H1 (cell line): ENCODE data around the gene SH3D19. TPM values are rescaled to one million over a fixed set of nuclear protein-coding genes. Genes with fewer than 3 reads are reported as not detected.

ENCODE experiments used
- CHD7 ChIP-seq: fragments of 300-600 bp; sonication (generic); IDR thresholded peaks from 2 replicates; pipeline ENCODE4 v1.7.1; 2012; ENCODE audit warnings: low read length, moderate library complexity, mild to moderate bottlenecking, inconsistent platforms; ENCODE audit not compliant: insufficient replicate concordance
- TAF1 ChIP-seq: IDR thresholded peaks from 2 replicates; pipeline ENCODE4 v1.6.1; 2011; ENCODE audit warnings: mild to moderate bottlenecking, low read depth, low read length
- polyA plus RNA-seq, 7 experiments: library from polyadenylated mRNA; depleted of rRNA in 3 of 7; stranded (reverse) in 5 of 7; unstranded in 2 of 7; fragments of >200 nt in 5 of 7; fragments of 200-250 nt in 2 of 7; gene quantifications; 1 replicate in 5 of 7; 2 replicates in 1 of 7; 4 replicates in 1 of 7; pipeline versions ENCODE4 v1.2.1 to v1.2.3, GENCODE V29; 2011 to 2013; ENCODE audit warnings: missing spikeins in 2 of 7, mixed read lengths in 2 of 7
- total RNA-seq: library from RNA; stranded (reverse); fragmentation: NEBNext Ultra II Directional; extraction: Animal tissue kit (Norgen Biotek cat#: 25700); gene quantifications from 2 replicates; pipeline ENCODE4 v1.2.1, GENCODE V29; 2021

The SH3D19 gene
- total and polyA plus RNA-seq, 2 of the 8 experiments (the other 6 are each of a cell fraction or from before 2014, with no cell fraction given) = 11.7 to 51.3 TPM

- TF ChIP-seq CHD7 (no peak), TAF1 (no peak)
These were observed 11.4 kb downstream of the SH3D19 start (continued) for GRCh38 chr4:151314010-151314355.
